GM12875 (cell line): ENCODE data around the gene NEK6.
A peak's percentile ranks its signal among the peaks of the same experiment; 100 is the strongest.
"Not testable (repeated sequence)": the region's sequence is repeated elsewhere in the genome, so short reads cannot be mapped to it uniquely, and the experiment has no call there.

Experiments used
- H3K4me3 ChIP-seq: one replicate; pipeline ENCODE4 v1.5.1; 2011; ENCODE audit warnings: low read depth, low read length, control low read depth
- TF ChIP-seq, protein P1 (sequence below): IDR thresholded peaks from 2 replicates; pipeline ENCODE4 v1.5.1; 2011; ENCODE audit warnings: low read depth, mild to moderate bottlenecking, control low read depth, inconsistent platforms, low read length, moderate library complexity, borderline replicate concordance; ENCODE audit not compliant: insufficient read depth

The NEK6 gene

GRCh38 chr9:124228516-124228915 lies 29.2 kb upstream of the NEK6 start:
- TF ChIP-seq, protein P1, sequence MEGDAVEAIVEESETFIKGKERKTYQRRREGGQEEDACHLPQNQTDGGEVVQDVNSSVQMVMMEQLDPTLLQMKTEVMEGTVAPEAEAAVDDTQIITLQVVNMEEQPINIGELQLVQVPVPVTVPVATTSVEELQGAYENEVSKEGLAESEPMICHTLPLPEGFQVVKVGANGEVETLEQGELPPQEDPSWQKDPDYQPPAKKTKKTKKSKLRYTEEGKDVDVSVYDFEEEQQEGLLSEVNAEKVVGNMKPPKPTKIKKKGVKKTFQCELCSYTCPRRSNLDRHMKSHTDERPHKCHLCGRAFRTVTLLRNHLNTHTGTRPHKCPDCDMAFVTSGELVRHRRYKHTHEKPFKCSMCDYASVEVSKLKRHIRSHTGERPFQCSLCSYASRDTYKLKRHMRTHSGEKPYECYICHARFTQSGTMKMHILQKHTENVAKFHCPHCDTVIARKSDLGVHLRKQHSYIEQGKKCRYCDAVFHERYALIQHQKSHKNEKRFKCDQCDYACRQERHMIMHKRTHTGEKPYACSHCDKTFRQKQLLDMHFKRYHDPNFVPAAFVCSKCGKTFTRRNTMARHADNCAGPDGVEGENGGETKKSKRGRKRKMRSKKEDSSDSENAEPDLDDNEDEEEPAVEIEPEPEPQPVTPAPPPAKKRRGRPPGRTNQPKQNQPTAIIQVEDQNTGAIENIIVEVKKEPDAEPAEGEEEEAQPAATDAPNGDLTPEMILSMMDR, result no peak
- H3K4me3 ChIP-seq, result no peak overlapping the region

DNA sequence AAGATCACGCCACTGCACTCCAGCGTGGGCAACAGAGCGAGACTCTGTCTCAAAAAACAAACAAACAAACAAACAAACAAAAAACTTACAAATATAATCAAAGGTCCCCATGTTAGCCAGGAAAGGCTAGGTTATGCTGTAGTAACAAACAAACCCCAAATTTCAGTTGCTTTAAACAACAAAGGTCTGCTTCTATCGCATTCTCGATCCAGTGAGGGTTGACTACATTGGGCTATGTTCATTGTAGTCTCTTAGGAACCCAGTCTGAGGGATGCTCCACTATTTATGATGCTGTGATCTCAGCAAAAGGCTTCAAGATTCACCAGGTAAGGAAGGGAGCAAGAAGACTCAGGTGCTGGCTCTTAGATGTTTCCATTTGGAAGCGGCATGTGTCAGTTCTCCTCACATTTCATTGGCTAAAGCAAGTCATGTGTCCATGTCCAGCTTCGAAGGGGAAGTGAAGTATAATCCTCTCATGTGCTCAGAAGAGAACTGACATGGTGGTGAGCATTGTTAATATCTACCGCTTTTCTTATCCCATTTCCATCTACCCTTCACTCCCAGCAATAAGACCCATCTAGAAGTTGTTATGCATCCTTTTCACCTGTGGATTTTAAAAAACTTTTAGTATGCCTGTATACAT lies 26.5 kb upstream of the NEK6 start:
- no peak overlapping the region for H3K4me3 ChIP-seq
- TF ChIP-seq, protein P1, result no peak

GRCh38 chr9:124238546-124239140 lies 19.1 kb upstream of the NEK6 start:
- TF ChIP-seq, protein P1, result no peak
- H3K4me3 ChIP-seq, result no peak overlapping the region

DNA sequence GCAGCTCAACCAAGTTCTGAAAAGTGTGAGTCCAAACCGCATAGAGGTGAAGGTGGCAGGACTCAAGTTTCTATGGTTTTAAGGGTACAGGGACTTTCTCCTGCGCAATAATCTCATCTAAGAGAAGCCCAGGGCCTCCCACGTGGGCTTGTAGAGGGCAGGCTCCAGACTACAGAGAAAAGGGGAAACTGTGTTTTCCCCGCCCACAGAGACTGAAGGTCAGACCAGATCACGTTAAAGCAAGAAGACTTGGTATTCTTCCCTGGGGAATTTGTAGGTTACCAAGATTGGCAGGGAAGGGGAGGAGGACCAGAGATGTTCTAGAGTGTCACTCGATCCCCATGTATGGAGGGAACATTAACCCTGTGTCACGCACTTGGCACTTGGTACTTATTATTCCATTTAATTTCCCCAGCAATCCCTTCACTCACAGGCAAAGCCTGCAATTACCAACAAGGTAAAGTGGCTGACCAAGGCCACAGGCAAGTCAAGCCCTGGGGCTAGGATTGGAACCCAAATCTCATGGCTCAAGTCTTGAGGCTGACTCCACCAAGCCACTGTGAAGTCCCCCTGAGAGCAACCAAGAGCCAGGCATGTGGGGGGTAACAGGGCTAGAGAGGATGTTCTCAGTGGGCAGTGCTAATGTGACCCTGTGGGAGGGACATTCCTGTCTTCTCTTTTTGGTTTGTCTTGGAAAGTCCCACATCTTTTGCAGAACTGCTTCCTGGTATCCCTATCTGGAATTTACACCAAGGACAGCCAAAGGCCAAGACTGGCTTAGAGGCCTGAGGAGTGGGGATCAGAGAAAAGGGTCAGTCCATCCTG lies 18.3 kb upstream of the NEK6 start:
- TF ChIP-seq, protein P1, result no peak
- H3K4me3 ChIP-seq, result no peak overlapping the region

- TF ChIP-seq, protein P1, result no peak
- H3K4me3 ChIP-seq, result peak overlapping the region; percentile 23
Observed at GRCh38 chr9:124242331-124243194, 15.2 kb upstream of the NEK6 start.

GRCh38 chr9:124247393-124247792 lies 10.4 kb upstream of the NEK6 start:
- not testable (repeated sequence) for H3K4me3 ChIP-seq

GRCh38 chr9:124248066-124248465 lies 9.7 kb upstream of the NEK6 start:
- TF ChIP-seq, protein P1, result no peak
- no peak overlapping the region for H3K4me3 ChIP-seq
